ENCODE results near the gene OSBPL1A. TPM values are rescaled to one million over a fixed set of nuclear protein-coding genes. Genes with fewer than 3 reads are reported as not detected.

OSBPL1A gene
- total RNA-seq, 6 experiments from 2014 or later, result 6.2 to 16.3 (median 13.7) TPM

DNA sequence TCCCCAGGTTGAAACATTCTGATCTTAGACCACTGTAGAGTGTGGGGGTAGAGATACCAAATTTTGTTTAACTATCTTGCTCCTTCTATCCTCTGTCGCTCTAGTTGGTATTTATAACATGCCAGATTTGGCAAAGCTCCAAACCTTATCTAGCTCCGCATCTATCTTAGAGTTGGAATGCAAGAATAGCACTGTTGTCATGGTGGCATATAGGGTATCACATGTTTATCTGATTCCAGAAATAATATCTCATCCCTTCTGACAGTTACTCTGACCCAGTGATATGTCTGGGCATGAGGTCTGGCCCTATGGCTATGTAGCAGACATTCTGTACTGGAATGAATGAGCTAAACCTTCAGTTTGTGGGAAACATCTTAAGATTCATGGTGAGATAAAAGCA is 207.0 kb downstream of the OSBPL1A start:
- TF ChIP-seq, protein P1, sequence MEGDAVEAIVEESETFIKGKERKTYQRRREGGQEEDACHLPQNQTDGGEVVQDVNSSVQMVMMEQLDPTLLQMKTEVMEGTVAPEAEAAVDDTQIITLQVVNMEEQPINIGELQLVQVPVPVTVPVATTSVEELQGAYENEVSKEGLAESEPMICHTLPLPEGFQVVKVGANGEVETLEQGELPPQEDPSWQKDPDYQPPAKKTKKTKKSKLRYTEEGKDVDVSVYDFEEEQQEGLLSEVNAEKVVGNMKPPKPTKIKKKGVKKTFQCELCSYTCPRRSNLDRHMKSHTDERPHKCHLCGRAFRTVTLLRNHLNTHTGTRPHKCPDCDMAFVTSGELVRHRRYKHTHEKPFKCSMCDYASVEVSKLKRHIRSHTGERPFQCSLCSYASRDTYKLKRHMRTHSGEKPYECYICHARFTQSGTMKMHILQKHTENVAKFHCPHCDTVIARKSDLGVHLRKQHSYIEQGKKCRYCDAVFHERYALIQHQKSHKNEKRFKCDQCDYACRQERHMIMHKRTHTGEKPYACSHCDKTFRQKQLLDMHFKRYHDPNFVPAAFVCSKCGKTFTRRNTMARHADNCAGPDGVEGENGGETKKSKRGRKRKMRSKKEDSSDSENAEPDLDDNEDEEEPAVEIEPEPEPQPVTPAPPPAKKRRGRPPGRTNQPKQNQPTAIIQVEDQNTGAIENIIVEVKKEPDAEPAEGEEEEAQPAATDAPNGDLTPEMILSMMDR (IDR thresholded peaks at IDR 0.05), result no peak
- H3K27ac Mint-ChIP-seq, result no peak overlapping the region
- H3K9me3 Mint-ChIP-seq, result no peaks in the 10 kb centered on the region
- no peaks in the 10 kb centered on the region; the same call in 1 of the 2 replicates for H3K27me3 Mint-ChIP-seq (ENCODE audit: insufficient read depth)
- no peak for DNase-seq
- H3K36me3 Mint-ChIP-seq (ENCODE audit: low read depth), result no peaks in the 10 kb centered on the region
- 0 out of 2 replicates have a peak, but pooled peaks cover 6% of the 10 kb centered on the region for H3K4me1 Mint-ChIP-seq (ENCODE audit: low read depth)
- no peak overlapping the region for H3K4me3 Mint-ChIP-seq

- Mint-ChIP-seq H3K9me3 (no peaks in the 10 kb centered on the region), H3K27ac (no peak overlapping the region), H3K36me3 (ENCODE audit: low read depth) (no peaks in the 10 kb centered on the region), H3K4me1 (ENCODE audit: low read depth) (peaks cover 10% of the 10 kb centered on the region; the same call in 1 of the 2 replicates), H3K4me3 (no peak overlapping the region), H3K27me3 (ENCODE audit: insufficient read depth) (no peaks in the 10 kb centered on the region; the same call in 1 of the 2 replicates)
- TF ChIP-seq, protein P1 (IDR thresholded peaks at IDR 0.05), result no peak
- DNase-seq, result no peak
Observed at GRCh38 chr18:24189664-24190346, 207.8 kb downstream of the OSBPL1A start.

DNA sequence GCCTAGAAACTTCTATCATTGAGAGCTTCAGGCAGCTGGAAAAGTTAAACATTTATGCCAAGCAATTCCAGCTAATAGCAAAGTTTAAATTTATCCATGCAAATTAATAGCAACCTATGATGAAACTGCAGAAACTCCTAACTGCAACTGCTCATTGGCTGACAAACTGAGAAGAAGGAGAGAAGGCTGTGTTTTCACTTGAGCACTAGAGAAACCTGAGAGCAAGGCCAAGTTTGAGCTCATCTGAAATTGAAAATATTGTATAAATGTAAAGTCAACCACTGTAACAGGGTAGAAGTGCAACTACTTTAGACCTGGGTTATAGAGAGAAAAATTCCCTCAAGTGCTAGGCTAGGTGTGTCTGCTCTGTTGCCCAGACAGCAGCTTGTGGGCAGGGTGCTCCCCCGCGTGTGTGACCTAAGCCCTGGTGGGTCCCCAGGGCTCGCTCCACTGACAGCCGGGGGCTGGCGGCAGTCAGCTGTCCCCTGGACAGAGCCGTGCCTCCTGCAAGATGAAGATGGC is 208.6 kb downstream of the OSBPL1A start:
- H3K4me3 Mint-ChIP-seq, result no peak overlapping the region
- peaks cover 12% of the 10 kb centered on the region; the same call in 1 of the 2 replicates for H3K4me1 Mint-ChIP-seq (ENCODE audit: low read depth)
- TF ChIP-seq, protein P1 (IDR thresholded peaks at IDR 0.05), result no peak
- peak; percentile 6 for DNase-seq
- no peak overlapping the region for H3K27ac Mint-ChIP-seq
- H3K27me3 Mint-ChIP-seq (ENCODE audit: insufficient read depth), result no peaks in the 10 kb centered on the region; the same call in 1 of the 2 replicates
- H3K36me3 Mint-ChIP-seq (ENCODE audit: low read depth), result no peaks in the 10 kb centered on the region
- no peaks in the 10 kb centered on the region for H3K9me3 Mint-ChIP-seq

DNA sequence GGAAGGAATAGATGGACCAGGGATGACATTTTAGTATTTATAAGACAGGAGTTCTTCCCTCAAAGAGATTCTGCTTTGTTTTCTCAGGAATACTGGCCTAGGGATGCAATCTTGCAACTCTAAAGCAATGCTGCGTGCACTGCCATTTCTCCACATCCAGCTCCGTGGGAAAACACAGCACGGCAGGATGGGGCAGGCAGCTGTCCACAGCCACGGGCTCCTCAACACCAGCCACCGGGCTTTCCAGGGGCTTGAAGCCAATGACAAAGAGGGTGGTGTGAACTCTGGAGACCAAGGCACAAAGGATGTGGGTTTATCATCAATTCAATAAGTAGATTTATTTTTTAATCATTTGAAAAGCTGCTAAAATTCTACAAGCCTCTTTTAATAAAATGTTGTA is 209.5 kb downstream of the OSBPL1A start:
- no peak overlapping the region for H3K27ac Mint-ChIP-seq
- DNase-seq, result no peak
- no peaks in the 10 kb centered on the region for H3K36me3 Mint-ChIP-seq (ENCODE audit: low read depth)
- no peak overlapping the region for H3K4me3 Mint-ChIP-seq
- H3K27me3 Mint-ChIP-seq (ENCODE audit: insufficient read depth), result no peaks in the 10 kb centered on the region; the same call in 1 of the 2 replicates
- H3K9me3 Mint-ChIP-seq, result no peaks in the 10 kb centered on the region
- TF ChIP-seq, protein P1 (IDR thresholded peaks at IDR 0.05), result no peak
- H3K4me1 Mint-ChIP-seq (ENCODE audit: low read depth), result peaks cover 12% of the 10 kb centered on the region; the same call in 1 of the 2 replicates

GRCh38 chr18:24187689-24188088 is 209.9 kb downstream of the OSBPL1A start:
- Mint-ChIP-seq H3K27ac (no peak overlapping the region), H3K36me3 (ENCODE audit: low read depth) (no peaks in the 10 kb centered on the region), H3K9me3 (no peaks in the 10 kb centered on the region), H3K27me3 (ENCODE audit: insufficient read depth) (no peaks in the 10 kb centered on the region; the same call in 1 of the 2 replicates), H3K4me3 (no peak overlapping the region), H3K4me1 (ENCODE audit: low read depth) (peaks cover 12% of the 10 kb centered on the region; the same call in 1 of the 2 replicates)
- TF ChIP-seq, protein P1 (IDR thresholded peaks at IDR 0.05), result no peak
- no peak for DNase-seq

Data from HFFc6 (cell line).